NT2/D1 (cell line): ENCODE data around the gene SLC8A1.

ENCODE experiments used
- DNase-seq: peaks from one replicate; pipeline ENCODE4 v3.0.0-alpha.2; 2011; ENCODE audit warnings: low read depth, low spot score
- H3K27me3 ChIP-seq: 2 replicates; pipeline ENCODE4 v1.6.0; 2011; ENCODE audit warnings: mild to moderate bottlenecking; ENCODE audit not compliant: insufficient read length, insufficient read depth
- H3K36me3 ChIP-seq: 2 replicates; pipeline ENCODE4 v1.6.1; 2011; ENCODE audit warnings: mild to moderate bottlenecking, low read length, mixed read lengths; ENCODE audit not compliant: insufficient read depth, insufficient read length
- H3K4me1 ChIP-seq: 2 replicates; pipeline ENCODE4 v1.5.1; 2011; ENCODE audit not compliant: insufficient read depth, insufficient read length
- H3K4me3 ChIP-seq: 2 replicates; pipeline ENCODE4 v1.5.1; 2011; ENCODE audit warnings: low read depth; ENCODE audit not compliant: insufficient read length
- H3K9ac ChIP-seq: 2 replicates; pipeline ENCODE4 v1.6.0; 2011; ENCODE audit warnings: low read depth; ENCODE audit not compliant: insufficient read length
- H3K9me3 ChIP-seq: 2 replicates; pipeline ENCODE4 v1.5.1; 2011; ENCODE audit warnings: mild to moderate bottlenecking, low read length; ENCODE audit not compliant: insufficient read depth
- SUZ12 ChIP-seq: IDR thresholded peaks from 2 replicates; pipeline ENCODE4 v1.6.1; 2011; ENCODE audit not compliant: insufficient read length, insufficient read depth; ENCODE audit errors: extremely low read depth
- YY1 ChIP-seq: IDR thresholded peaks from 2 replicates; pipeline ENCODE4 v1.6.1; 2011; ENCODE audit not compliant: insufficient read length, insufficient read depth
- ZNF274 ChIP-seq: IDR thresholded peaks from 2 replicates; pipeline ENCODE4 v1.6.1; 2011; ENCODE audit warnings: mild to moderate bottlenecking, low read depth, low read length

The SLC8A1 gene

DNA sequence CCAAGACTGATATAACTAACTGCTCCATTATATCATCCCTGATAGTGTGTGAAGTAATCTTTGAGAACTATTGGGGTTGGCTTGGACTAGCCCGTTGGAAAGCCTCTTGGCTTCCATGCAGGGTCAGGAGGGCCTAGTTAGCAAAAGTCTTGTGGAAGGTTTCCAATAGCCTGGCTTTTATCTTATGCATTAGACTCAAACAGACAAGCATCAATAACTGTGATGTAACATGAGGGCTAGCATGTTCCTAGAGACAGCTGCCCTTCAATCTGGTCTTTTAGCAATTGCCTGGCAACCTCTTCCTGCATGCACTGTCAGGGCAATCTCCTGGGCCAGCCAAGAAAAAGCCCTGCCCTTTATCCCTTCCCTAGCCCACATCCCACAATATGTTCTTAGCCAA, 18.2 kb downstream of the SLC8A1 start:
- Histone ChIP-seq H3K9ac (no peak overlapping the region), H3K4me3 (no peak overlapping the region), H3K27me3 (no peaks in the 10 kb centered on the region), H3K9me3 (no peaks in the 10 kb centered on the region), H3K4me1 (no peaks in the 10 kb centered on the region), H3K36me3 (no peaks in the 10 kb centered on the region)
- no peak for TF ChIP-seq YY1
- no peak for TF ChIP-seq SUZ12
- TF ChIP-seq ZNF274, result no peak
- DNase-seq, result no peak

DNA sequence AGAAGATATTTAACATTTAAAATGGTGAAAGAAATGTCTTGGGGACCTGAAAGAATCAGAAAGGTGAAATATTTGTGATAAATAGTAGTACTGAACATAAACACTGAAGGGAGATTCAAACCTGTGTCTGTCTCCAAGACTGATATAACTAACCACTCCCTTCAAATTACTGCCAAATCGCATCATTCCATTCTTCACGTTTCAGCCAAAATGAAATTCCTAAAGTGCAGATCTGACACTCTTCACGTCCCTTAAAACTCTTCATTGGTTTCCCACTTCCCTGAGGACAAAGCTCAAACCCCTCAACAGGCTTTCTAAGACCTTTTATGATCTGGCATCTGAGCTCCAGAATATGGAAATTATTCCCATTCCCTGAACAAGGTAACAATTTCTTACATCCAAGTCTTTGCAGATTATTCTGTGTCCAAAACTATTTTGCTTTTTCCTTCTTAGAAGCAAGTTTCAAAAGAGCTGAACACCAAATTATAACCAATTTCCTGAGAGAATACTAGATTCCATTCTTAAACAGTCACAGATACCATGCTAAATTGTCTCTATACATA, 18.9 kb downstream of the SLC8A1 start:
- Histone ChIP-seq H3K9ac (no peak overlapping the region), H3K36me3 (no peaks in the 10 kb centered on the region), H3K4me1 (no peaks in the 10 kb centered on the region), H3K27me3 (no peaks in the 10 kb centered on the region), H3K9me3 (no peaks in the 10 kb centered on the region), H3K4me3 (no peak overlapping the region)
- no peak for TF ChIP-seq ZNF274
- no peak for TF ChIP-seq YY1
- TF ChIP-seq SUZ12, result no peak
- DNase-seq, result no peak

DNA sequence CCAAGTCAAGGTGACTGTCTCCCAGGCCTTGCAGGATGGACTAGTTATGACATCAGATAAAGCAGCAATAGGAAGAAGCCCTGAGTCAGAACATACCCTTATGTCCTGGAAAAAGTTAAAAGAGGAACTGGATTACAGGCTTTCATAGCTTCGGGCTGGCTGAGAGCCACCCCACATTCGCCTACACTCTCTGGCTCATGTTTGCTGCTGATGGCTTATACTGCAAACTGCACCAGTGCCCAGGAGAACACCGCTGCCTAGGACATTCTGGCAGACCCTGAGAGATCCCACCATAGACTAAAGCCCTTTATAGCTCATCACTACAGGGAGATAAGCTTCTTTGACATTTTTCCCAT, 20.3 kb downstream of the SLC8A1 start:
- H3K27me3 ChIP-seq, result no peaks in the 10 kb centered on the region
- TF ChIP-seq ZNF274 (no peak), SUZ12 (no peak), YY1 (no peak)
- H3K4me1 ChIP-seq, result no peaks in the 10 kb centered on the region
- no peaks in the 10 kb centered on the region for H3K36me3 ChIP-seq
- no peak overlapping the region for H3K4me3 ChIP-seq
- H3K9ac ChIP-seq, result no peak overlapping the region
- no peak for DNase-seq
- no peaks in the 10 kb centered on the region for H3K9me3 ChIP-seq

DNA sequence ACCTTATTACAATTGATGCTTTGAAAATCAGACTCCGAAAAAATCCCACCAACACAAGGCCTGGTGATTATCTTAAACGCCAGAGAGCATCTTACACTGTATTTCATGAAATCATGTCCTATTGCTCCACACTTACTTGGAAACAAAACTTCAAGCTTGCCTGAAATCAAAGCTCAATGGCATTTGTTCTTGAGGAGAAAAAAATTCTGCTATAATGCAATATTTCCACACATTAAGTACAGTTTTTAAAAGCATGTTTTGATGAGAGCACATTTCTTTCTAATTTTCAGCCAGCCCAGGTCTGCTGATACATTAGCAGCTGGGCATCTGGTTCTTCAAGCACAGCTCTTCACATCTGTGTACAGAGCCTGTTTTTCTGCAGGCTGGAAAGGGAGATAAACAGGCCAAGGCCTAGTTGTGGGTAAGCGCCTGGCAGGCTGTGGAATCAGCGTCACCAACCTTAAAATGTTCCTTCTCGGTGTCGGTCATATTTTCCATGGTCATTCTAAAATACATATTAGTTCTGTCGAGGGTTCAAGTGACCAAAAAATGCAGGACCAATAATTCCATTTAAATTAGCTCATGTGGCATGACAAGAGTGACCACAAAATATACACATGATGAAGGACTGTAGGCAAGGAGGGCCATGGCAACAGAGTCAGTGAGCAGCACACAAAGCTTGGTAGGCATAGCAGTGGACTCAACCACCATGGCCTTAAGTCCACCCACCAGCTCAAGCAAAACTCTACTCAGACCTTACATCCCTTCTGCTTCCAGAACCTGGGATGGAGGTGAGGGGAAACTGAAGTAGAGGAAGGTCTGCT, 20.9 kb downstream of the SLC8A1 start:
- no peak overlapping the region for H3K9ac ChIP-seq
- no peaks in the 10 kb centered on the region for H3K4me1 ChIP-seq
- no peak for TF ChIP-seq YY1
- TF ChIP-seq ZNF274, result no peak
- no peak for TF ChIP-seq SUZ12
- H3K27me3 ChIP-seq, result no peaks in the 10 kb centered on the region
- H3K4me3 ChIP-seq, result no peak overlapping the region
- no peaks in the 10 kb centered on the region for H3K9me3 ChIP-seq
- H3K36me3 ChIP-seq, result no peaks in the 10 kb centered on the region
- DNase-seq, result no peak

DNA sequence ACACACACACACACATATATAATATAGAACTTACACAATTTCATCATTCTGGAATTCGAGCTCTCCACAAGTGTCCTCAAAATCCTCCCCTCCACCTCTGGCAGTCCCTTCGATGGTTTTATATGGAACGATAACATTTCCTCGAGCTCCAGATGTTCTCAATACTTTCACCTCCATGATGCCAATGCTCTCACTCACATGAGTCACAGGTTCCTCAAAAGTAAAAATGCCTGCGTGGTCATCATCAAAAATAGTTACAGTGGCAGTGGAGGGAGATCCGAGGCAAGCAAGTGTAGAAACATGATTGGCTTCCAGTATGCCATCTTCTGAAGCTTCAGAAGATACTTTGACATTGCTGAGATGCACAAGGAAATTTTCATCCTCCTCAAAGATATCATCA, 23.5 kb downstream of the SLC8A1 start:
- Histone ChIP-seq H3K9ac (no peak overlapping the region), H3K4me3 (no peak overlapping the region), H3K9me3 (no peaks in the 10 kb centered on the region), H3K36me3 (no peaks in the 10 kb centered on the region), H3K27me3 (no peaks in the 10 kb centered on the region), H3K4me1 (no peaks in the 10 kb centered on the region)
- no peak for DNase-seq
- TF ChIP-seq SUZ12 (no peak), YY1 (no peak), ZNF274 (no peak)

DNA sequence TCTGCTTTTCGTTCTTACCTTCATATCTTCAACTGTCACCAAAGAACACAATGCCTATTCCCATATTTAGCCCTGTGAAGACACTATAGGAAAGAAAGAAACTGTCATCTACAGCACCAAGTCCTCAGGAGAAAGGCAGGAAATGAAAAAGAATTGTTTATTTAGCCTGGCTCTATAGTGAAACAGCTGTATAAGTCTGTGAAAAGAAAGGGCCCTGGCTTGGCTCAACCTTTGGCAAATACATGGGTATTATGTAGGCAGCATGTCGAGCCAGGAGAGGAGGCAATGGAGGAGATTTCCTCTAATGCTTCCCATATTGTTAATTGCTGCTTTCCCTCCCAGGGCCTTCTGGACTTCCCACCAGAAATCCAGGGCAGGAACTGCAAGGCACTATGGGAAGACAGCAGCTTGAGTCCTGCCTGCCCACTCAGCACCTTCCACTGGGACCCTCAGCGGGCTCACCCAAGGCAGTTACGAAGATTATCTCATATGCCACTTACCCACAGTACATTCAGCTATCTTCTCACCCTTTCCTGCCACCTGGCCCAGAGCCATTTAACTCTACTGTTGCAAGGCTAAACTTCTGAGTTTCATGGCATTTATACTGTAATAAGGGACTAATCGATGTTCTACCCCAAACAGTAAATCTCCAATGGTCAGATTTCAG, 30.1 kb downstream of the SLC8A1 start:
- no peak overlapping the region for H3K9ac ChIP-seq
- H3K36me3 ChIP-seq, result no peaks in the 10 kb centered on the region
- no peaks in the 10 kb centered on the region for H3K4me1 ChIP-seq
- H3K4me3 ChIP-seq, result no peak overlapping the region
- TF ChIP-seq YY1, result no peak
- no peak for TF ChIP-seq ZNF274
- no peak for TF ChIP-seq SUZ12
- no peaks in the 10 kb centered on the region for H3K27me3 ChIP-seq
- no peaks in the 10 kb centered on the region for H3K9me3 ChIP-seq
- no peak for DNase-seq

DNA sequence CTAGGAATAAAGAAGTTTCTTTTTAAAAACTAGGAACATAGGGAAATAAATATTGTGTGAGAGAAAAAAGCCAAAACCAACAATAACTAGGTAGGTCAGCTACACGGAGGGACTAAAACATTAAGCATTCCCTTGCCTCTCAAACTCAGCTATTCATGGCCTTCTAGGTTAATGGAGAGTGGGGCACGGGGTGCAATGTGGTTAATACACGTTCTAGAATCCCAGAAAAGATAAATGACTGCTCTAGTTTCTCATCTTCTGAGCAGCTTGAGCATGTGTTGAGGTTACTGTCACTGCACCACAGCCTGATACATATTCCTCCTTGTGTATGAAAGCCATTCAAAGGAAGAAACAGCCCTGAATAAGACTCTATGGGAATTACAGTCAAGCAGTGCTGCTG, 31.4 kb downstream of the SLC8A1 start:
- no peak overlapping the region for H3K9ac ChIP-seq
- H3K4me1 ChIP-seq, result no peaks in the 10 kb centered on the region
- H3K4me3 ChIP-seq, result no peak overlapping the region
- TF ChIP-seq YY1, result no peak
- TF ChIP-seq ZNF274, result no peak
- TF ChIP-seq SUZ12, result no peak
- H3K36me3 ChIP-seq, result no peaks in the 10 kb centered on the region
- H3K9me3 ChIP-seq, result no peaks in the 10 kb centered on the region
- no peak for DNase-seq
- no peaks in the 10 kb centered on the region for H3K27me3 ChIP-seq
